Anterior cingulate cortex (tissue), 58 donors: ENCODE results near the gene ITGAV.
"Not testable (repeated sequence)": the region's sequence is repeated elsewhere in the genome, so short reads cannot be mapped to it uniquely, and the experiment has no call there.

Experiments used
- DNase-seq, 58 donors: peaks; one replicate each; lab custom pipeline; 2025; lab: John Stamatoyannopoulos, UW

The ITGAV gene

GRCh38 chr2:186589612-186590349 is at the start of gene ITGAV:
ITGAV (plus strand) TSS chr2:186590056; CDS start chr2:186590339, 283 bp downstream.
- DNase-seq, result peak; percentile 16 to 86 (median 74)

- no peak for DNase-seq
Observed at GRCh38 chr2:186540941-186541340, 48.9 kb upstream of the ITGAV start.

- DNase-seq, result no peak
Observed at GRCh38 chr2:186542002-186542401, 47.9 kb upstream of the ITGAV start.

GRCh38 chr2:186543561-186544131 is 46.2 kb upstream of the ITGAV start:
- DNase-seq, result peak in 1 of 58 donors; percentile 12

- no peak for DNase-seq
Observed at GRCh38 chr2:186544255-186544675, 45.6 kb upstream of the ITGAV start.

GRCh38 chr2:186546846-186547245 is 43.0 kb upstream of the ITGAV start:
- no peak for DNase-seq

- DNase-seq, result no peak
Observed at GRCh38 chr2:186551323-186552050, 38.4 kb upstream of the ITGAV start.

GRCh38 chr2:186554429-186554828 is 35.4 kb upstream of the ITGAV start:
- no peak for DNase-seq

GRCh38 chr2:186554850-186555671 is 34.8 kb upstream of the ITGAV start:
- no peak for DNase-seq

GRCh38 chr2:186558512-186559276 is 31.2 kb upstream of the ITGAV start:
- DNase-seq, result no peak

GRCh38 chr2:186559370-186559769 is 30.5 kb upstream of the ITGAV start:
- no peak for DNase-seq

- no peak for DNase-seq
Observed at GRCh38 chr2:186559848-186560247, 30.0 kb upstream of the ITGAV start.

GRCh38 chr2:186560254-186560653 is 29.6 kb upstream of the ITGAV start:
- no peak for DNase-seq

- no peak for DNase-seq
Observed at GRCh38 chr2:186561467-186562208, 28.2 kb upstream of the ITGAV start.

- DNase-seq, result no peak
Observed at GRCh38 chr2:186562209-186562578, 27.7 kb upstream of the ITGAV start.

- DNase-seq, result not testable (repeated sequence)
Observed at GRCh38 chr2:186568600-186568999, 21.3 kb upstream of the ITGAV start.

- DNase-seq, result not testable (repeated sequence)
Observed at GRCh38 chr2:186569127-186569526, 20.7 kb upstream of the ITGAV start.

GRCh38 chr2:186569897-186570296 is 20.0 kb upstream of the ITGAV start:
- DNase-seq, result no peak

- DNase-seq, result no peak
Observed at GRCh38 chr2:186570604-186571003, 19.3 kb upstream of the ITGAV start.
